IPS-11a (cell line): ENCODE data around the gene PRORP.
A peak's percentile ranks its signal among the peaks of the same experiment; 100 is the strongest.
"Not testable (repeated sequence)": the region's sequence is repeated elsewhere in the genome, so short reads cannot be mapped to it uniquely, and the experiment has no call there.

Source experiments
- H3K4me3 ChIP-seq: one replicate; pipeline ENCODE4 v1.5.1; 2013; ENCODE audit warnings: low read depth, low read length, control low read depth

PRORP gene

DNA sequence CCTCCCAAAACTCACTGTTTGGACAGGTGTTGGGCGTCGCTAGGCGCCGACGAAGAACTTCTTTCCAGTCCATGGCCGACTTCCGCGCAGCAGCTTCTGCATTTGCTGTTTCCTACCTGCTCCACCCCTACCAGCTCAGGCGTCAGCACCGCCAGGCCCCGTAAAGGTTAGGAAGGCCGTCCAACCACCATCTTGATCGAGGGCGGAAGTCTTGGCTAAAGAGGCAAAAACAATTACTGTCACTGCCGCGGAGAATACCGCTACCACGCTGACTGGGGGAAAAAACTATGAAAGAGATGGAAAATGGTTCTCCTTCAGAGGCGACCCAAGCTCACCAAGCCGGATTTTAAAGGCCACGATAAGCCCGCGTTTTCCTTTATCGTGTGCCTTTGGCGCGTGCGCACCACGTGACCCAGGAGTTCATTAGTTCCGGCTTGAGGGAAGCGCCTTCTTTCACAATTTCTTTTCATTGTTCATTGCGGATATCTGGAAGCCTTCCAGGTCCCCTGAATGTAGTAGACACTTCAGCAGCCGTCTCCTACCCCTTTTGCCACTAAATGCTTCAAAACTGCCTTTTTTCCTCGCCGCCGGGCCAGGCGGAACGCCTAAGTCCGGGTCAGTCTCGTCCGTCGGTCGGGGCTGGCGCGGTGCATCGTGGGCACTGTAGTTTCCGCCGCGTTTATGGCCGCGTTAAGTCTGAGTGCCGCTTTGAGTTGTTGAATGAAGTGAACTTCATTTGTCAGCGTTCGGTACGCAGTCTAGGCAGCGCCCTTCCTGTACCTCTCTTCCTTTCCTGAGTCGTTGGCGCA is at the start of gene PRORP, which contains the start of gene PPP2R3C:
PRORP (plus strand) TSS at position 666 of the 809 bp plus-strand sequence. CDS start 694 bp downstream, outside the sequence.
PPP2R3C (minus strand) TSS at position 104 of the 809 bp plus-strand sequence; CDS start at position 73, 31 bp downstream.
- H3K4me3 ChIP-seq: peak within 1 kb of the TSS; percentile 98

DNA sequence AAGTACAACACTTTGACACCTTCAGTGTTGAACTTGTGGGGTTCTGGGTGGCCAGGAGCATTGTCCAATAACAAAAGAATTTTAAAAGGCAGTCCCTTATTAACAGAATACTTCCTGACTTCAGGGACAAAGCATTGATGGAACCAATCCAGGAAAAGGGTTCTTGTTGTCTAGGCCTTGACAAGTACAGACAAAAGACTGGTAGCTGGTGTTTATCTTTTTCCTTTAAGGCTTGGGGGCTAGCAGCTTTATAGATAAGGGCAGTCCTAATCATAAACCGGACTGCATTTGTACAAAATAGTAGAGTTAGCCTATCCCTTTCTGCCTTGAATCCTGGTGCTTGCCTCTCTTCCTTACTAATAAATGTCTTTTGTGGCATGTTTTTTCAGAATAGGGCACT is 48.9 kb upstream of the PRORP start:
- no peak overlapping the region for H3K4me3 ChIP-seq

DNA sequence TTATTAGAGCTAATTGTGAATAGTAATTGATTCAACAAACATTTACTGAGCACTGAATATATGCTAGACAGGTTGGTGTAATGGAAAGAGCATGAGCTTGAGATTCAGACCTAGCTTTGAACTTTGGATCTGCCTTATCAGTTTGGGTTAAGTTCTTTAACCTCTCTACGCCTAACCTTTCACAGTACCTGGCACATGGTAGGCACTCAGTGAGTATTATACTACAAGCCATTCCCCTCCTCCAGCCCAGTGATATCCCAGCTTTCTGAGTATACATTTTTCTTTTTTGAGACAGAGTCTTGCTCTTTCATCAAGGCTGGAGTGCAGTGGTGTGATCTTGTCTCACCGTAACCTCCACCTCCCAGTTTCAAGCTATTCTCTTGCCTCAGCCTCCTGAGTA is 44.3 kb upstream of the PRORP start:
- no peak overlapping the region for H3K4me3 ChIP-seq

DNA sequence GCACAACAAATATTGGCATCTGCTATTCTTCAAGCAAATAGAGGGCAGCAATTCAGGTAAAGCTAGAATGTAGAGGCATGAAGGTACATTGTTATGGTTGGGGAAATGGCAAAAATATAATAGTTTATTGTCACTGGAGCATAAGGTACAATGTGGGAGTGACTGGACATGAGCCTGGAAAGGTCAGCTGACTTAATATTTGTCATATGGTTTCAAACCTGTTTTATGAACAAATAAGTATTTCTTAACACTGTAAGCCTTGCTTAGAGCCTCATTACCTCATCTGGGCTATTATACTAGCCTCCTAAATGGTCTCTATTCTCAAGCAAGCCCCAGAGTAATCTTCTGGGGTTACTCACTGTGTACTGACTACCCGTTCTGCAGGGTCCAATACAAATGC is 42.6 kb upstream of the PRORP start:
- H3K4me3 ChIP-seq: no peak overlapping the region

DNA sequence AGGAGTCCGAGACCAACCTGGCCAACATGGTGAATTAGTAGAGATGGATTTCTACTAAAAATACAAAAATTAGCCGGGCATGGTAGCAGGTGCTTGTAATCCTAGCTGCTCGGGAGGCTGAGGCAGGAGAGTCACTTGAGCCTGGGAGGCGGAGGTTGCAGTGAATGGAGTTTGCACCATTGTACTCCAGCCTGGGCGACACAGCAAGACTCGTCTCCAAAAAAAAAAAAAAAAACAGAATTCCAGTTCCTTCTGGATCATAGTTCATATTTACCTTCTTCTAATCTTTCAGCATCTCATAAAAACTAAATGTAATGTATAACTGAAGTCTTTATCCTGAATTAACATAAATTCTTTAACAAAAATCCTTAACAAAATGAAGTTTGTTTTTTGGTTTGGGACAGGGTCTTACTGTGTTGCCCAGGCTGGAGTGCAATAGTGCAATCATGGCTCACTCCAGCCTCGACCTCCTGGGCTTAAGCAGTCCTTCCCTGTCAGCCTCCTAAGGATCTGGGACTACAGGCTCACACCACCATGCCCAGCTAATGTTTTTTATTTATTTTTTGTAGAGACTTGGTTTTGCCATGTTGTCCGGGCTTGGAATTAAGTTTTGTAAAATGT is 38.7 kb upstream of the PRORP start:
- H3K4me3 ChIP-seq: no peak overlapping the region

DNA sequence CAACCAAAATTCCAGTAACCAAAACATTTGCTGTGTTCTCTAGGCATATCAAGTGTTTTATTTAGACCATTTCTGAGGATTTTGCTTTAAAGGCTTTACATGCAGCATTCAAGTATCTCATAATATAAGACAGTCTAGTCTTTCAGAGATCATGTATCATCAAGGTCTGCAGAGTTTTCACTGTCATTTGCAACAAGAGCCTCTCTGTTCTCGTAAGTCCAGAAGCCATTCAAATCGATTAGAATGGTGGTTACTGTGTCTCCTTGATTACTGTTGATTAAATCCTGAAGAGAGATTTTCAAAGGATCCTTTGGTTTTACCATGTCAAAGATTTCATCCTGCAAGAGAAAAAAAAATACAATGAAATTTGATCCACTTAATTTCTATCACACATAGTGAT is 36.9 kb upstream of the PRORP start:
- H3K4me3 ChIP-seq: no peak overlapping the region

DNA sequence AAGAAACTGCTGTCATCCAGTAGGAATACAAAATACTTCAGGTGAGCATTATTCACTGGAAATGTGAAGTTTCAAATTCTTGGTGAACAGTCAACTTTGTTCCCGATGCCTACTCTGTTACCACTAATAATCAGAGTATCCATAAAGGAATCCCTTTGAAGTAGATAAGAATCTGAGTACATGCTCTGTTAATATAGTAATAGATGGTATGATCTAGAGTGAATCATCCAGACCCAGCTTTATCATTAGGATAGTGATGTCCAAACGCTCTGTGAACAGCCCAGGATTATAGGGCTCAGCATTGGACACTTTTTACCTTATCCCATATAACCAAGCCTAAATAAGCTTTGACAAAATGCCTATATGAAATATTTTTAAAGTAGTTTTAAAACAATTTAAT is 33.8 kb upstream of the PRORP start:
- H3K4me3 ChIP-seq: no peak overlapping the region

DNA sequence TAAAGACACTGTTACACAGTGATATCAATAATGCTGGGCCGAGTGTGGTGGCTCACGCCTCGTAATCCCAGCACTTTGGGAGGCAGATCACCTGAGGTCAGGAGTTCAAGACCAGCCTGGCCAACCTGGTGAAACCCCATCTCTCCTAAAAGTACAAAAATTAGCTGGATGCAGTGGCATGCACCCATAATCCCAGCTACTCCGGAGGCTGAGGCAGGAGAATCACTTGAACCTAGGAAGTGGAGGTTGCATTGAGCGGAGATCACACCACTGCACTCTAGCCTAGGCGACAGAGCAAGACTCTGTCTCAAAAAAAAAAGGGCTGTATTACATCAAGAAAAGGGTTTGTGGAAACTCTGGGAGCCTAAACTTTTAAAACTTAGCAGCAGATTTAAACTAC is 27.7 kb upstream of the PRORP start:
- not testable (repeated sequence) for H3K4me3 ChIP-seq

DNA sequence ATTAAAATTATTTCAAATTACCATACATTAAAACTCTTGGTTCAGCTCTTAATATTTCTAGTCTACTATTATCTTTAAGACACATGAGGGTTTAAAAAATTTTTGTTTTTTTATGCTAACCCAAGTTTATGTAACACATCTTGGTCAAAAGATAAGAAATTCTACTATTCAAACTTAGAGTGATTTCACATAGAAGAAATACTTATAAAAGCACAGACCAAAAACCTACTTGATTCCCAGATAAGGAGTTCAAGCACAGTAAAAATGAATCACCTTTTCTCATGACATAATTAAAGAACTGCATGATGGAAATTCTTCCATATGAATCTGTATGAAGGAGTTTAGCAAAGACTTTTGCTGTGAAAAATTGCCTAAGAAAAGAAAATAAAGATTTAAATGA is 14.5 kb upstream of the PRORP start:
- H3K4me3 ChIP-seq: no peak overlapping the region

DNA sequence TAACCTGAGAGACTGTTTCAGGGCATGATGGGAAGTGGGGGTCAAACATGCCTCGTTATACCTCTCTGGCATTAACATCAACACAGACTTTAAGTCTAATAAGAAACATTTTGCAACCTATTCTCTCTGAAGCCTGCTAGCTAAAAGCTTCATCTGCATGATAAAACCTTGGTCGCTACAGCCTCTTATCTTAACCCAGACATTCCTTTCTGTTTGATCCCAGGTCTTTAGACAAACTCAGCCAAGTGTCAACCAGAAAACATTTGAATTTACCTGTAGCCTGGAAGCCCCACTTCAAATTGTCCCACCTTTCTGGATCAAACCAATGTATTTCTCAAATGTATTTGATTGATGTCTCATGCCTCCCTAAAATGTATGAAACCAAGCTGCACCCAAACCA is 9.7 kb upstream of the PRORP start:
- no peak overlapping the region for H3K4me3 ChIP-seq

DNA sequence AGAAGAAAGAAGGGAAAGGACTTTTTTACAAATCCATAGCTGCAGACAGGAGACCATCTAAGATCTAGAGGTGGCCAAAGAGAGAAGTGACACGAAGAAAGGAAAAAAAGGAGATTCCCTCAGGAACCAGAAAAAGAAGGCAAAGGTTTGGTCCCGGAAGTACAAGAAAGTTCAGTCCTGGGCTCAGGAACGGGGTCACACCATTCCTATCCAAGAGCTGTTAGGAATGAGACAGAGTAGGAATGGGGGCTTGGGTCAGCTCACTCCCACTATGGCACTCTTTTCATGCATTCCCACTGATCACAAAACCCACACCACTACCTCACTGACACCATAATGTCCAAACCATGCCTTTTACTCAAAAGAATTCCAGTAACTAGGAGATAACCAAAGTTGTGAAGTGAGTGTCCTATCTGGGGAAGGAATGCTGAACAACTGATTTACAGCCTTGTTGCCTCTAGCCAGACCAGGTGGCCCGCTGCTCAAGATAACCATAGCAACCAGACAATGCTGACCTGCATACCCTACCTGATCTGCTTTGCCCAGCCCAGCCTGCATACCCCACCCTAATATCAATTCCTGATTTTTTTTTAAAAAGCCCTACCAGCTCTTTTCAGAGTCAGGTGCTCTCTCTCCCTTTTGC is 8.9 kb upstream of the PRORP start:
- H3K4me3 ChIP-seq: no peak overlapping the region

DNA sequence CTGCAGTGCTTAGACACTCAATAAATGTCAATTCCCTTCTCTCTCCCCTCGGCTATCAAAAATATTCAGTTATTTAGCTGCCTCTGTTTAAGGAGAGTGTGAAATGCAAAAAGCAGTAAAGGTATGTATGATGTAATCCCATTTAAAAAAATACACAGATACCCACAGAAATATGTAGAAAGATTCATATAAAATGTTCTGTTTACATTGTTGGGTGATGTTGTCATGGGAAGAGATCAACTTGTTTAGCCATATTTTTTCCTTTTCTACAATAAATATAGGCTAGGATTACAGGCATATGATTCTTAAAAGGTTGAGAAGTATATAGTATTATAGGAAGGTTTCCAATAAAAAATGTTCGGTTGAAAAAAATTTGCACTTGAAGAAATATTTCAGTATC is 8.3 kb upstream of the PRORP start:
- no peak overlapping the region for H3K4me3 ChIP-seq

DNA sequence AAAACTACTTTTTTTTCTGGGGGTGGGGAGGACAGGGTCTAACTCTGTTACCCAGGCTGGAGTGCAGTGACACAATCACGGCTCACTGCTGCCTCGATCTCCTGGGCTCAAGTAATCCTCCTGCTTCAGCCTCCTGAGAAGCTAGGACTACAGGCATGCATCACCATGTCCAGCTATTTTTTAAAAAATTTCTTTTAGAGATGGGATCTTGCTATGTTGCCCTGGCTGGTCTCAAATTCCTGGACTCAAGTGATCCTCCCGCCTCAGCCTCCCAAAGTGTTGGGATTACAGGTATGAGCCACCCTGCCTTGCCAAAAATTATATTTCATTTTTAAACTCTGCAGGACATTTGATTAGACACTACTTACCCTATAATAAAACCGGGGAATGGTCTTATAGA is 6.1 kb upstream of the PRORP start:
- no peak overlapping the region for H3K4me3 ChIP-seq

DNA sequence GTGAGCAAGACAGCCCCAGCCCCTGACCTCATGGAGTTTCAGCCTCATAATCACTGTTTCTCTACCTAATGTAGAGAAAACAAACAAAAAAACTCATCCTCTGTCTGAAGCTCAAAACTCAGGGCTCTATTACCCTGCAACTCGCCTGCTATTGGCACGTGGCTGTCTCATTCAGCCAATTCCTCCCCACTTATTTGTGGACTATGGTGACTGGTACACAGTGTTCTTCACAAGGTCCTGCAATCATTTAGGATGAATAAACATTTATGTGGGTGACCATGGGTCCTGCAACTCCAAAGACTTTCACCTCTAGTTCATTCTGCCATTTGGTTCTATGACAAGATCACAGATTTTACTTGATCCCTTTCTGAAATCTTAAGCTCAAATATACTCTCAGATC is 5.2 kb upstream of the PRORP start:
- no peak overlapping the region for H3K4me3 ChIP-seq

DNA sequence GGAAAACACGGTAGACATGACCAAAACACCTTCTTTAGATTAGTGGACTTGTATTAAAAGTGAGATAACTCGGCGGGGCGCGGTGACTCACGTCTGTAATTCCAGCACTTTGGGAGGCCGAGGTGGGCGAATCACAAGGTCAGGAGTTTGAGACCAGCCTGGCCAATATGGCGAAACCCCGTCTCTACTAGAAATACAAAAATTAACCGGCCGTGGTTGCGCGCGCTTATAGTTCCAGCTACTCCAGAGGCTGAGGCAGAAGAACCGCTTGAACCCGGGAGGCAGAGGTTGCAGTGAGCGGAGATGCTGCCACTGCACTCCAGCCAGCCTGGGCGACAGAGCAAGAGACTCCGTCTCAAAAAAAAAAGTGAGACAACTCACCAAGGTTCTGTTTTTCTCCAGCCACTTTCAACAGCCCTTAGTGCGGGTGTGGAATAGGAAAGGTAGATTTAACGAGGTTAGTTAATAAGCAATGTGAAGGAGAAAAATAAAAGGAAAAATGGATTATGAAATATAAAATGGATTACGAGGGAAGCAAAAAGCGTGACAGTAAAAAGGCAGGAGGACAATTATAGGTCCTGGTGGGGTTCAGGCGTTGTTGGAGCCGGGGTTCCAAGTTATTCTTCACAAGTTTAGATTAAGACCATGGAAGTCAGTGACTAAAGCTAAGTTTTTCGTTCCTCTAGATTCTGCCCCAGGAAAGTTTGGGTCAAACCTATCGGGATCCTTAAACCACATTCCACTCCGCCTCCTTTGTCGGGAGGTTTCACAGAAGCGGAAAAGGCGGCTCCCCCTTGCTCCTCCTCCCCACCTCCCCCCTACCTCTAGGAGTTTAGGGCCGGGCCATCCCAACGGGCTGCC is 1.1 kb upstream of the PRORP start:
- peak overlapping the region; percentile 98 for H3K4me3 ChIP-seq

DNA sequence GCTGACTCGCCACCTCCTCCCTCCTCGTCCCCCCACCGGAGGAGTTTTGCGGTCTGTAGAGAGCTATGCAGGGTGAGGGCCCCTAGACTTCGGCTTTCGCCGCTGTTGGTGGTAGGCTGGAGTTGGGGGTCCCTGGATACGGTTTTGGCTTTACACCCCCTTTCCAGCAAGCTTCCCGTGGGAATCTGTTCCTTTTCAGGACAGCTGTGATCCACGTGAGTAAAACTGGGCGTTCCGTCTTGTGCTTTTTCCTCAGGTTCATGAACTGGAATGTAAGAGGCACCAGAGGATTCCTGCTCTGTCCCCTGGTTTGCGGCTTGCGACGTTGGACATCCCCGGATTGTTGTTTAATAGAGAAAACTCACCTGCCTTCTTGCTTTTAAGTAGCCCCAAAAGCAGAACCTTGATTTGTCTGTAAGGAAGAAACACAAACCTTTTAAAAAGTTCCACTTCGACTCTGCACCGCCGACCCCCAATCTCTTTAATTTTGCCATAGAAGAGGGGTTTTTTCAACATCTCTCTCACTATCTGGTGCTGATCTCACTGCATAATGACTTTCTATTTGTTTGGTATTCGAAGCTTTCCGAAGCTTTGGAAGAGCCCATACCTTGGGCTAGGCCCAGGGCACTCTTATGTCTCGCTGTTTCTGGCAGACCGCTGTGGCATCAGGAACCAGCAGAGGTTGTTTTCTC is 490 bp downstream of the PRORP start:
- H3K4me3 ChIP-seq: peak overlapping the region; percentile 98

DNA sequence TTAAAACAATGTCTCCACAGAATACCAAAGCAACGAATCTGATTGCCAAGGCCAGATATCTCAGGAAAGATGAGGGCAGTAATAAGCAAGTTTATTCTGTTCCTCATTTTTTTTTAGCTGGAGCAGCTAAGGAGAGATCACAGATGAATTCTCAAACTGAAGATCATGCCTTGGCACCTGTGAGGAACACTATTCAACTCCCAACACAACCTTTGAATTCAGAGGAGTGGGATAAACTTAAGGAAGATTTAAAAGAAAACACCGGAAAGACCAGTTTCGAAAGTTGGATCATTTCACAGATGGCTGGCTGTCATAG is 994 bp downstream of the PRORP start:
- H3K4me3 ChIP-seq: peak overlapping the region; percentile 98

DNA sequence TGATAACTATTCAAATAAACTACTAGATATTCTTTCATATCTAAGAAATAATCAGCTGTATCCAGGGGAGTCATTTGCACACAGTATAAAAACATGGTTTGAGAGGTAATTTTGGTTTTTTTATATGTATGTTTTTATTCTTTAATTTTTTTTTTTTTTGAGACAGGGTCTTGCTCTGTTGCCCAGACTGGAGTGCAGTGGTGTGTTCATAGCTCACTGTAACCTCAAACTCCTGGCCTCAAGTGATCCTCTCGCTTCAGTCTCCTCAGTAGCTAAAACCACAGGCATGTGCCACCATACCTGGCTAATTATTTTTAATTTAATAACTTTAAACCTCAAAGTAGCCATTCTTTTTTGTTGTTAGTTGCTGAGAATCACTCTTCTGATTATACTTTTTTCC is 1.8 kb downstream of the PRORP start:
- H3K4me3 ChIP-seq: no peak overlapping the region

DNA sequence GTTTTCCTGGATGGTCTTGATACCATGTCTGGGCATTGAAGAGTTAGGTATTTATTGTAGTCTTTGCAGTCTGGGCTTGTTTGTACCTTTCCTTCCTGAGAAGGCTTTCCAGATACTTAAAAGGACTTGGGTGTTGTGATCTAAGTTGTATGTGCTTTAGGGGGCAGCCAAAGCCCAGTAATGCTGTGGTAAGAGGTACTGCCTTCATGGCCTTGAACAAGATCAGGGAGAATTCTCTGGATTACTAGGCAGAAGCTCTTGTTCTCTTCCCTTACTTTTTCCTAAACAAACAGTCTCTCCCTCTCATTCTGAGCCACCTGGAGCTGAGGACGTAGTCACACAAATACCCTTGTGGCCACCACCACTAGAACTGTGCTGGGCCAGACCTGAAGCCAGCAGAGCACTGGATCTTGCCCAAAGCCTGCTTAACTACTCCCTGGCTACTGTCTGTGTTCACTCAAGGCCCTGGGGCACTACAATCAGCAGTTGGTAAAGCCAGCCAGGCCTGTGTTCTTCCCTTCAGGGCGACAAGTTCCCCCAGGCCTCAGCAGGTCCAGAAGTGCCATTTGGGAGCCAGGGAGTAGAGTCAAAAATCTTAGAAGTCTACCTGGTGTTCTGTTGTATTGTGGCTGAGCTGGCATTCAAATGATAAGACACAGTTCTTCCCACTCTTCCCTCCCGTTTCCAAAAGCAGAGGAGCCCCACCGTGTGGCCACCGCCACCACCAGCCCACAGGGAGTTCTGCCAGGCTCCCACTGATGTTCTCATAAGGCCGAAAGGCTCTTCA is 11.4 kb downstream of the PRORP start:
- no peak overlapping the region for H3K4me3 ChIP-seq
